Activated naive CD8-positive, alpha-beta T cell treated with anti-CD3 and anti-CD28 coated beads, Interleukin-2, amount 10 ng/mL, durations not matched to agents 7 days and 5 days (primary cell): ENCODE measurements around the gene SPZ1. TPM values are rescaled to one million over a fixed set of nuclear protein-coding genes. Genes with fewer than 3 reads are reported as not detected.
"Not testable (repeated sequence)": the region's sequence is repeated elsewhere in the genome, so short reads cannot be mapped to it uniquely, and the experiment has no call there.

Experiments used
- ATAC-seq: fragments of 150-1000 bp; cut with Tn5 transposase; one replicate; pipeline ENCODE4 v1.10.0; 2021; ENCODE audit warnings: low read depth, moderate library complexity
- POLR2A ChIA-PET: fragments of 350-600 bp; sonication (Branson Sonifier 250); formaldehyde crosslinking; loops from one replicate; lab custom pipeline; 2021; ENCODE audit warnings: antibody characterized with exemption; lab: Charles Lee
- DNase-seq: peaks from one replicate; pipeline ENCODE4 v3.0.0; 2021
- H3K27ac Mint-ChIP-seq: one replicate; pipeline ENCODE4 v1.8.0; 2022; ENCODE audit warnings: mild to moderate bottlenecking, mixed read lengths
- H3K27me3 Mint-ChIP-seq: one replicate; pipeline ENCODE4 v1.8.0; 2022; ENCODE audit warnings: mild to moderate bottlenecking, moderate library complexity, mixed read lengths
- H3K36me3 Mint-ChIP-seq: one replicate; pipeline ENCODE4 v1.8.0; 2021; ENCODE audit warnings: mild to moderate bottlenecking, mixed read lengths
- H3K4me1 Mint-ChIP-seq: one replicate; pipeline ENCODE4 v1.8.0; 2021; ENCODE audit warnings: mixed read lengths
- H3K4me3 Mint-ChIP-seq: one replicate; pipeline ENCODE4 v1.8.0; 2022; ENCODE audit warnings: mild to moderate bottlenecking, moderate library complexity, mixed read lengths
- H3K9me3 Mint-ChIP-seq: one replicate; pipeline ENCODE4 v1.8.0; 2021; ENCODE audit warnings: mixed read lengths
- total RNA-seq, 2 experiments: library from RNA; stranded (reverse); gene quantifications; one replicate each; pipeline ENCODE4 v1.2.3, GENCODE V29; 2021

The SPZ1 gene
- total RNA-seq, 2 experiments from 2014 or later: not detected

- ATAC-seq, POLR2A ChIA-PET, H3K4me3 Mint-ChIP-seq, H3K9me3 Mint-ChIP-seq, DNase-seq, H3K36me3 Mint-ChIP-seq, H3K27ac Mint-ChIP-seq, H3K4me1 Mint-ChIP-seq, H3K27me3 Mint-ChIP-seq: not testable (repeated sequence)
These were observed 19.0 kb upstream of the SPZ1 start for GRCh38 chr5:80300796-80301195.

DNA sequence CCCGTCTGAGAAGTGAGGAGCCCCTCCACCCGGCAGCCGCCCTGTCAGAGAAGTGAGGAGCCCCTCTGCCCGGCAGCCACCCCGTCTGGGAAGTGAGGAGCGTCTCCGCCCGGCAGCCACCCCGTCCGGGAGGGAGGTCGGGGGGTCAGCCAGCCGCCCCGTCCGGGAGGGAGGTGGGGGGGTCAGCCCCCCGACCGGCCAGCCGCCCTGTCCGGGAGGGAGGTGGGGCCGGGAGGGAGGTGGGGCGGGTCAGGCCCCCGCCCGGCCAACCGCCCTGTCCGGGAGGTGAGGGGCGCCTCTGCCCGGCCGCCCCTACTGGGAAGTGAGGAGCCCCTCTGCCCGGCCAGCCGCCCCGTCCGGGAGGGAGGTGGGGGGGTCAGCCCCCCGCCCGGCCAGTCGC lies 18.5 kb upstream of the SPZ1 start:
- DNase-seq, ATAC-seq, H3K36me3 Mint-ChIP-seq, POLR2A ChIA-PET, H3K4me3 Mint-ChIP-seq, H3K27me3 Mint-ChIP-seq, H3K27ac Mint-ChIP-seq, H3K4me1 Mint-ChIP-seq, H3K9me3 Mint-ChIP-seq: not testable (repeated sequence)

GRCh38 chr5:80302636-80303035 lies 17.2 kb upstream of the SPZ1 start:
- ATAC-seq (no peak), DNase-seq (no peak)
- Mint-ChIP-seq H3K27ac (no peak overlapping the region), H3K36me3 (no peaks in the 10 kb centered on the region), H3K4me3 (no peak overlapping the region), H3K27me3 (peaks cover 2% of the 10 kb centered on the region), H3K4me1 (no peaks in the 10 kb centered on the region), H3K9me3 (no peaks in the 10 kb centered on the region)
- POLR2A ChIA-PET: no interaction called here

DNA sequence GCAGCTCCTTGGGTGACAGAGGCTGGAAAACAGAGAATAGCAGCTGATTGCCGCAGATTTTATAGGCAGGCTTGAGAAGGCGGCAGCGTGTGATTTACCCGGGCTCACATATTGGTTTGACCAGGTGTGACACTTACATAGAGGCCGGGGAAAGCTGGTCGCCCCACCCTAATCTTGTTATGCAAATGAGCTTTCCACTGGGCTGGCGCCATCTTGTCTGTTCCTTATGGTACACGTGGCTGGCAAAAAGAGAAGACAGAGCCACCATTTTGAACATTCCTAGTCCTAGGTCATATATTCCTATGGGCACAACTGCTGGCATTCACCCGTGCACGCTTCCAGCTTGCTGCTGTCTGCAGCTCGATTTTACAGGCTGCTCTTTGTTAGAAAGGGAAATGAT lies 11.3 kb upstream of the SPZ1 start:
- no peak overlapping the region for H3K27ac Mint-ChIP-seq
- H3K4me3 Mint-ChIP-seq: no peak overlapping the region
- DNase-seq: no peak
- no peak for ATAC-seq
- H3K4me1 Mint-ChIP-seq: no peaks in the 10 kb centered on the region
- POLR2A ChIA-PET: interaction anchor here (1.6 kb wide), 1 partner anchor 216 kb away, joined by 7 read pairs; no protein-coding TSS in a partner anchor
- no peaks in the 10 kb centered on the region for H3K36me3 Mint-ChIP-seq
- peaks cover 1% of the 10 kb centered on the region for H3K9me3 Mint-ChIP-seq
- peaks cover 2% of the 10 kb centered on the region for H3K27me3 Mint-ChIP-seq

- Mint-ChIP-seq H3K9me3 (peaks cover 1% of the 10 kb centered on the region), H3K36me3 (no peaks in the 10 kb centered on the region), H3K4me1 (no peaks in the 10 kb centered on the region), H3K27ac (no peak overlapping the region), H3K27me3 (peaks cover 4% of the 10 kb centered on the region), H3K4me3 (no peak overlapping the region)
- no peak for DNase-seq
- ATAC-seq: no peak
- POLR2A ChIA-PET: no interaction called here
These were observed 9.7 kb upstream of the SPZ1 start for GRCh38 chr5:80309871-80310665.

GRCh38 chr5:80315244-80315643 lies 4.6 kb upstream of the SPZ1 start:
- POLR2A ChIA-PET: no interaction called here
- no peak for ATAC-seq

GRCh38 chr5:80318212-80318611 lies 1.6 kb upstream of the SPZ1 start:
- Mint-ChIP-seq H3K4me3 (no peak overlapping the region), H3K4me1 (peaks cover 1% of the 10 kb centered on the region), H3K36me3 (no peaks in the 10 kb centered on the region), H3K27me3 (peaks cover 38% of the 10 kb centered on the region), H3K9me3 (peaks cover 2% of the 10 kb centered on the region), H3K27ac (no peak overlapping the region)
- POLR2A ChIA-PET: no interaction called here
- ATAC-seq (no peak), DNase-seq (no peak)

More at GRCh38 chr5:80315244-80315643, 4.6 kb upstream of the SPZ1 start:
- peaks cover 21% of the 10 kb centered on the region for H3K27me3 Mint-ChIP-seq
- H3K27ac Mint-ChIP-seq: no peak overlapping the region
- H3K36me3 Mint-ChIP-seq: no peaks in the 10 kb centered on the region
- H3K4me3 Mint-ChIP-seq: no peak overlapping the region
- no peak for DNase-seq
- peaks cover 1% of the 10 kb centered on the region for H3K4me1 Mint-ChIP-seq
- peaks cover 2% of the 10 kb centered on the region for H3K9me3 Mint-ChIP-seq

DNA sequence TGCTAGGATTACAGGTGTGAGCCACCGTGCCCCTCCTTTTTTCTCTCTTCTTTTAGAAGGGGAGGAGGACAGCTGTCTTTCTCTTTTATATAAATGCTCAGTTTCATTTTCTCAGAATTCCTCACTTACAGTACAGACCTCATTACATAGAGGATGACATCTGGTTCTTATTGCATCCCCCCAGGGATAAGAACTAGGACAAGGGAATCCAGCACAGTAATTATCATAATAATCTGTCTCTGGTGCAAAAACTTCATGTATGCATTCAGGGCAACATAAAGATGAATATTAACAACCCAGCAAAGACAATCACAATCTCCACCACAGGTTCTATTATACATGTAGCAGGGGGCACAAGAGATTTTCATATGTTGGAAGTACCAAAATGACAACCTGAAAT lies 5.1 kb downstream of the SPZ1 start:
- Mint-ChIP-seq H3K4me3 (no peak overlapping the region), H3K27me3 (peaks cover 35% of the 10 kb centered on the region), H3K9me3 (no peaks in the 10 kb centered on the region), H3K27ac (no peak overlapping the region), H3K4me1 (no peaks in the 10 kb centered on the region), H3K36me3 (no peaks in the 10 kb centered on the region)
- DNase-seq (no peak), ATAC-seq (no peak)
- POLR2A ChIA-PET: no interaction called here

GRCh38 chr5:80326468-80326867 lies 6.7 kb downstream of the SPZ1 start:
- ATAC-seq: no peak
- peaks cover 23% of the 10 kb centered on the region for H3K27me3 Mint-ChIP-seq

DNA sequence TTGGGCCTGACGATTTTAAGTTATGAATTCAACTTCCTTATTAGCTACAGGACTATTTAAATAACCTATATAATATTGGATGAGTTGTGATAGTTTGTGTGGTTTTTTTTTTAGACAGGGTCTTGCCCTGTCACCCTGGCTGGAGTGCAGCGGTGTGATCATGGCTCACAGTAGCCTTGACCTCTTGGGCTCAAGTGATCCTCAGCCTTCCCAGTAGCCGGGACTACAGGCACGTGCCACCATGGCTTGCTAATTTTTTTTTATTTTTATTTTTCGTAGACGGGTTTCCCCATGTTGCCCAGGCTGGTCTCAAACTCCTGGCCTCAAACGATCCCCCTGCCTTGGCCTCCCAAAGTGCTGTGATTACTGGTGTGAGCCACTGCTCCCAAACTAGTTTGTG lies 17.6 kb downstream of the SPZ1 start:
- ATAC-seq: no peak
- Mint-ChIP-seq H3K36me3 (no peaks in the 10 kb centered on the region), H3K9me3 (no peaks in the 10 kb centered on the region), H3K27ac (no peak overlapping the region), H3K27me3 (peaks cover 32% of the 10 kb centered on the region), H3K4me1 (no peaks in the 10 kb centered on the region), H3K4me3 (no peak overlapping the region)
- no peak for DNase-seq
- POLR2A ChIA-PET: no interaction called here

More at GRCh38 chr5:80326468-80326867, 6.7 kb downstream of the SPZ1 start:
- POLR2A ChIA-PET: no interaction called here
- no peak overlapping the region for H3K4me3 Mint-ChIP-seq
- DNase-seq: no peak
- no peak overlapping the region for H3K27ac Mint-ChIP-seq
- no peaks in the 10 kb centered on the region for H3K9me3 Mint-ChIP-seq
- H3K4me1 Mint-ChIP-seq: no peaks in the 10 kb centered on the region
- H3K36me3 Mint-ChIP-seq: no peaks in the 10 kb centered on the region

GRCh38 chr5:80339116-80339515 lies 19.3 kb downstream of the SPZ1 start:
- Mint-ChIP-seq H3K9me3 (no peaks in the 10 kb centered on the region), H3K4me3 (no peak overlapping the region), H3K36me3 (no peaks in the 10 kb centered on the region), H3K27ac (no peak overlapping the region), H3K27me3 (peaks cover 32% of the 10 kb centered on the region), H3K4me1 (no peaks in the 10 kb centered on the region)
- no peak for ATAC-seq
- DNase-seq: no peak
- POLR2A ChIA-PET: no interaction called here

DNA sequence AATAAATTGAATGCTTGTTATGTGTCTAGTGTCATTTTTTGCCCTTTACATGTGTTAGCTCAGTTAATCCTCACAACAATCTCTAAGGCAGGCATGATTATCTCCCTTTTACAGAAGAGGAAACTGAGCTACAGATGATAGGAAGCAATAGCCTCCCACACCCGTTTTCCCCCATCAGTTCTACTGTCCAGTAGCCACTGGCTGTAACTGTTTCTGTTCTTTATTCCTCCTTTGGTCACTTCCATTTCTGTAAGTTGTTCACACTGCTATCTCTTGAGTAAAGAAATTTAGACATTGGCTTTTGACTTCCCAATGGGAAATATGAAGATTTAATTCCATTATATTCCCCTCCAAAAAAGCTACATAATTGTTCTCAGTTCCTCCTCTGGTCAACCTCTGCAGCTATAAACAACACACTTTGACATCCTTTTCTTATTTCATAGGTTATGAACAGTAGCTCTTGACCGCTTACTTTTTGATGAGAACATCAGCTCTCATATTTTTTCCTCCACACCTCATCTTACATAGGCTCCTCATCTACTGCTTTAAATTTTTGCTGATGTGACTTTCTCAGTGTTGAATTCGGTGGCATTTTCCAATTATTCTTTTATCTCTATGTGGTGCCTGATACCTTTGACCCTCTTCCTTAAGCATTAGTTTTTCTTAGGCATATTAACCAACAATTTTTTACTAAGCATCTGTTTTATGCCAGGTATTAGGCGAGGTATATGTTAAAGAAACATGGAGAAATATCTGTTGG lies 21.4 kb downstream of the SPZ1 start:
- Mint-ChIP-seq H3K9me3 (no peaks in the 10 kb centered on the region), H3K27ac (no peak overlapping the region), H3K4me3 (no peak overlapping the region), H3K27me3 (peaks cover 24% of the 10 kb centered on the region), H3K36me3 (no peaks in the 10 kb centered on the region), H3K4me1 (peaks cover 4% of the 10 kb centered on the region)
- POLR2A ChIA-PET: no interaction called here
- DNase-seq (no peak), ATAC-seq (no peak)

- Mint-ChIP-seq H3K4me3 (no peak overlapping the region), H3K4me1 (peaks cover 4% of the 10 kb centered on the region), H3K36me3 (no peaks in the 10 kb centered on the region), H3K27me3 (peaks cover 9% of the 10 kb centered on the region), H3K9me3 (no peaks in the 10 kb centered on the region), H3K27ac (no peak overlapping the region)
- DNase-seq (no peak), ATAC-seq (no peak)
- POLR2A ChIA-PET: no interaction called here
These were observed 23.3 kb downstream of the SPZ1 start for GRCh38 chr5:80343067-80343466.

GRCh38 chr5:80346055-80346454 lies 26.3 kb downstream of the SPZ1 start:
- ATAC-seq (no peak), DNase-seq (no peak)
- POLR2A ChIA-PET: no interaction called here
- peaks cover 4% of the 10 kb centered on the region for H3K4me1 Mint-ChIP-seq
- no peaks in the 10 kb centered on the region for H3K9me3 Mint-ChIP-seq
- no peaks in the 10 kb centered on the region for H3K36me3 Mint-ChIP-seq
- no peak overlapping the region for H3K4me3 Mint-ChIP-seq
- H3K27ac Mint-ChIP-seq: no peak overlapping the region
- peaks cover 14% of the 10 kb centered on the region for H3K27me3 Mint-ChIP-seq
